ENCODE data around the gene MFSD2A.

MFSD2A gene

DNA sequence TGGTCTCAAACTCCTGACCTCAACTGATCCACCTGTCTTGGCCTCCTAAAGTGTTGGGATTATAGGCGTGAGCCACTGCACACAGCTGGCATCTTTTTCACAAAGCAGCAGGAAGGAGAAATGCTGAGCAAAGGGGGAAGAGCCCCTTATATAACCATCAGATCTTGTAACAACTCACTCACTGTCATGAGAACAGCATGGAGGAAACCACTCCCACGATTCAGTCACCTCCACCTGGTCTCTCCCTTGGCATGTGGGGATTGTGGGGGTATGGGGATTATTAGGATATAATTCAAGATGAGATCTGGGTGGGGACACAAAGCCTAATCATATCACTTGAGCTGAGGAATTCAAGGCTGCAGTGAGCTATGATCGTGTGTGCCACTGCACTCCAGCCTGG lies 3.0 kb upstream of the MFSD2A start:
- no peak overlapping the region for H2BK120ac ChIP-seq (ENCODE audit: low read depth, low read length)
- no peak overlapping the region for H3K4me2 ChIP-seq (ENCODE audit: low read length)
- H4K5ac ChIP-seq (ENCODE audit: low read length) = no peak overlapping the region
- no peak overlapping the region for H2BK5ac ChIP-seq (ENCODE audit: low read length)
- peaks cover 1% of the 10 kb centered on the region for H3K79me1 ChIP-seq (ENCODE audit: low read length)
- H3K56ac ChIP-seq (ENCODE audit: low read length) = no peak overlapping the region
- no peak overlapping the region for H3K4ac ChIP-seq (ENCODE audit: low read depth, low read length)
- no peak for DNase-seq
- H3K27ac ChIP-seq (ENCODE audit: low read depth, low read length) = no peak overlapping the region
- no peak overlapping the region for H4K8ac ChIP-seq (ENCODE audit: low read depth, low read length)
- WGBS (ENCODE audit: extremely low coverage, insufficient coverage, low lambda C conversion rate) = no CpG with 5 or more reads among the region's 3 CpGs
- peaks cover 1% of the 10 kb centered on the region for H3K79me2 ChIP-seq (ENCODE audit: control insufficient read depth, insufficient read depth, low read length)
- no peaks in the 10 kb centered on the region for H3K27me3 ChIP-seq (ENCODE audit: insufficient read depth, low read length, poor library complexity)
- no peak overlapping the region for H3K9ac ChIP-seq (ENCODE audit: low read length)
- no peak overlapping the region for H3K18ac ChIP-seq (ENCODE audit: low read length)
- H3K4me1 ChIP-seq (ENCODE audit: control insufficient read depth, low read depth, low read length) = peaks cover 7% of the 10 kb centered on the region
- no peaks in the 10 kb centered on the region for H3K36me3 ChIP-seq (ENCODE audit: control insufficient read depth, insufficient read depth, low read length)
- no peak overlapping the region for H2AK5ac ChIP-seq (ENCODE audit: low read length)
- H2BK15ac ChIP-seq (replicated peaks; ENCODE audit: low read depth) = no peak overlapping the region
- no peak overlapping the region for H3K4me3 ChIP-seq (ENCODE audit: low read length)
- H3K23ac ChIP-seq (ENCODE audit: low read length) = no peak overlapping the region

- Histone ChIP-seq H2AK5ac (ENCODE audit: low read length) (no peak overlapping the region), H3K4me1 (ENCODE audit: control insufficient read depth, low read depth, low read length) (peaks cover 7% of the 10 kb centered on the region), H3K27me3 (ENCODE audit: insufficient read depth, low read length, poor library complexity) (no peaks in the 10 kb centered on the region), H3K4me3 (ENCODE audit: low read length) (no peak overlapping the region), H3K56ac (ENCODE audit: low read length) (no peak overlapping the region), H4K8ac (ENCODE audit: low read depth, low read length) (no peak overlapping the region), H3K36me3 (ENCODE audit: control insufficient read depth, insufficient read depth, low read length) (no peaks in the 10 kb centered on the region), H3K79me1 (ENCODE audit: low read length) (peaks cover 3% of the 10 kb centered on the region), H3K79me2 (ENCODE audit: control insufficient read depth, insufficient read depth, low read length) (peaks cover 1% of the 10 kb centered on the region), H3K4me2 (ENCODE audit: low read length) (no peak overlapping the region), H3K4ac (ENCODE audit: low read depth, low read length) (no peak overlapping the region), H4K5ac (ENCODE audit: low read length) (no peak overlapping the region), H2BK15ac (replicated peaks; ENCODE audit: low read depth) (no peak overlapping the region), H3K23ac (ENCODE audit: low read length) (no peak overlapping the region), H3K27ac (ENCODE audit: low read depth, low read length) (no peak overlapping the region), H3K9ac (ENCODE audit: low read length) (no peak overlapping the region), H2BK5ac (ENCODE audit: low read length) (no peak overlapping the region), H3K18ac (ENCODE audit: low read length) (no peak overlapping the region), H2BK120ac (ENCODE audit: low read depth, low read length) (no peak overlapping the region)
- no CpG with 5 or more reads among the region's 8 CpGs for WGBS (ENCODE audit: extremely low coverage, insufficient coverage, low lambda C conversion rate)
- DNase-seq = no peak
Observed at GRCh38 chr1:39952359-39953110, 2.4 kb upstream of the MFSD2A start.

GRCh38 chr1:39954324-39954869 lies 548 bp upstream of the MFSD2A start:
- WGBS (ENCODE audit: extremely low coverage, insufficient coverage, low lambda C conversion rate) = no CpG with 5 or more reads among the region's 17 CpGs
- no peak for DNase-seq

GRCh38 chr1:39955547-39956539 lies 898 bp downstream of the MFSD2A start:
- peak; percentile 48 for DNase-seq
- Histone ChIP-seq H4K5ac (ENCODE audit: low read length) (no peak overlapping the region), H3K79me2 (ENCODE audit: control insufficient read depth, insufficient read depth, low read length) (peaks cover 1% of the 10 kb centered on the region), H3K4ac (ENCODE audit: low read depth, low read length) (peak overlapping the region; percentile 28), H3K9ac (ENCODE audit: low read length) (peak overlapping the region; percentile 66), H4K8ac (ENCODE audit: low read depth, low read length) (no peak overlapping the region), H3K79me1 (ENCODE audit: low read length) (peaks cover 3% of the 10 kb centered on the region), H3K36me3 (ENCODE audit: control insufficient read depth, insufficient read depth, low read length) (no peaks in the 10 kb centered on the region), H3K18ac (ENCODE audit: low read length) (peak overlapping the region; percentile 53), H2BK5ac (ENCODE audit: low read length) (no peak overlapping the region), H3K27ac (ENCODE audit: low read depth, low read length) (no peak overlapping the region), H3K4me3 (ENCODE audit: low read length) (peak overlapping the region; percentile 36), H2AK5ac (ENCODE audit: low read length) (no peak overlapping the region), H3K4me2 (ENCODE audit: low read length) (peak overlapping the region; percentile 51), H2BK120ac (ENCODE audit: low read depth, low read length) (no peak overlapping the region), H3K27me3 (ENCODE audit: insufficient read depth, low read length, poor library complexity) (no peaks in the 10 kb centered on the region), H3K23ac (ENCODE audit: low read length) (peak overlapping the region; percentile 74), H2BK15ac (replicated peaks; ENCODE audit: low read depth) (no peak overlapping the region), H3K4me1 (ENCODE audit: control insufficient read depth, low read depth, low read length) (peaks cover 3% of the 10 kb centered on the region), H3K56ac (ENCODE audit: low read length) (peak overlapping the region; percentile 75)
- no CpG with 5 or more reads among the region's 36 CpGs for WGBS (ENCODE audit: extremely low coverage, insufficient coverage, low lambda C conversion rate)

More at GRCh38 chr1:39954324-39954869, 548 bp upstream of the MFSD2A start:
- H2BK120ac ChIP-seq (ENCODE audit: low read depth, low read length) = no peak overlapping the region
- H3K4me1 ChIP-seq (ENCODE audit: control insufficient read depth, low read depth, low read length) = peaks cover 7% of the 10 kb centered on the region
- no peaks in the 10 kb centered on the region for H3K27me3 ChIP-seq (ENCODE audit: insufficient read depth, low read length, poor library complexity)
- H3K79me1 ChIP-seq (ENCODE audit: low read length) = peaks cover 3% of the 10 kb centered on the region
- no peak overlapping the region for H3K4me3 ChIP-seq (ENCODE audit: low read length)
- peak overlapping the region; percentile 72 for H3K9ac ChIP-seq (ENCODE audit: low read length)
- no peaks in the 10 kb centered on the region for H3K36me3 ChIP-seq (ENCODE audit: control insufficient read depth, insufficient read depth, low read length)
- H2AK5ac ChIP-seq (ENCODE audit: low read length) = no peak overlapping the region
- no peak overlapping the region for H4K8ac ChIP-seq (ENCODE audit: low read depth, low read length)
- peak overlapping the region; percentile 49 for H3K4me2 ChIP-seq (ENCODE audit: low read length)
- peak overlapping the region; percentile 86 for H3K56ac ChIP-seq (ENCODE audit: low read length)
- H3K79me2 ChIP-seq (ENCODE audit: control insufficient read depth, insufficient read depth, low read length) = peaks cover 1% of the 10 kb centered on the region
- H3K23ac ChIP-seq (ENCODE audit: low read length) = no peak overlapping the region
- H4K5ac ChIP-seq (ENCODE audit: low read length) = no peak overlapping the region
- H2BK15ac ChIP-seq (replicated peaks; ENCODE audit: low read depth) = no peak overlapping the region
- H3K4ac ChIP-seq (ENCODE audit: low read depth, low read length) = no peak overlapping the region
- H2BK5ac ChIP-seq (ENCODE audit: low read length) = no peak overlapping the region
- H3K18ac ChIP-seq (ENCODE audit: low read length) = peak overlapping the region; percentile 78
- no peak overlapping the region for H3K27ac ChIP-seq (ENCODE audit: low read depth, low read length)

- peaks cover 2% of the 10 kb centered on the region for H3K36me3 ChIP-seq (ENCODE audit: control insufficient read depth, insufficient read depth, low read length)
- no peak overlapping the region for H3K56ac ChIP-seq (ENCODE audit: low read length)
- H4K5ac ChIP-seq (ENCODE audit: low read length) = no peak overlapping the region
- H3K4me3 ChIP-seq (ENCODE audit: low read length) = no peak overlapping the region
- no peak overlapping the region for H3K27ac ChIP-seq (ENCODE audit: low read depth, low read length)
- H4K8ac ChIP-seq (ENCODE audit: low read depth, low read length) = no peak overlapping the region
- H2AK5ac ChIP-seq (ENCODE audit: low read length) = no peak overlapping the region
- peaks cover 3% of the 10 kb centered on the region for H3K4me1 ChIP-seq (ENCODE audit: control insufficient read depth, low read depth, low read length)
- H3K79me1 ChIP-seq (ENCODE audit: low read length) = peaks cover 3% of the 10 kb centered on the region
- WGBS (ENCODE audit: extremely low coverage, insufficient coverage, low lambda C conversion rate) = no CpG with 5 or more reads among the region's 3 CpGs
- H3K18ac ChIP-seq (ENCODE audit: low read length) = no peak overlapping the region
- DNase-seq = no peak
- no peak overlapping the region for H2BK15ac ChIP-seq (replicated peaks; ENCODE audit: low read depth)
- H3K9ac ChIP-seq (ENCODE audit: low read length) = no peak overlapping the region
- H2BK5ac ChIP-seq (ENCODE audit: low read length) = no peak overlapping the region
- H3K79me2 ChIP-seq (ENCODE audit: control insufficient read depth, insufficient read depth, low read length) = peaks cover 1% of the 10 kb centered on the region
- H3K27me3 ChIP-seq (ENCODE audit: insufficient read depth, low read length, poor library complexity) = no peaks in the 10 kb centered on the region
- H2BK120ac ChIP-seq (ENCODE audit: low read depth, low read length) = no peak overlapping the region
- H3K23ac ChIP-seq (ENCODE audit: low read length) = no peak overlapping the region
- H3K4ac ChIP-seq (ENCODE audit: low read depth, low read length) = no peak overlapping the region
- H3K4me2 ChIP-seq (ENCODE audit: low read length) = no peak overlapping the region
Observed at GRCh38 chr1:39957299-39958015, 2.5 kb downstream of the MFSD2A start.
